Spleen (tissue), 11 donors: ENCODE results near the gene UBR1. TPM values are rescaled to one million over a fixed set of nuclear protein-coding genes. Genes with fewer than 3 reads are reported as not detected.

ENCODE experiments used
- DNase-seq: peaks from one replicate; pipeline ENCODE4 v3.0.0-alpha.2; 2020
- H3K27ac ChIP-seq, 8 donors: fragments of 200-600 bp; sonication (generic) in 7 of 8; 1 replicate in 4 of 8; 2 replicates in 4 of 8; pipeline versions ENCODE4 v1.5.0 to v1.8.0; 2016 to 2021; ENCODE audit warnings: inconsistent platforms in 4 of 8, mild to moderate bottlenecking in 4 of 8, moderate library complexity in 1 of 8
- H3K27me3 ChIP-seq, 7 donors: fragments of 200-600 bp; sonication (generic) in 6 of 7; replicated peaks in 1 of 7; 1 replicate in 4 of 7; 2 replicates in 3 of 7; pipeline versions ENCODE4 v1.5.0 to v1.8.0; 2016 to 2021; ENCODE audit warnings: inconsistent platforms in 3 of 7, mild to moderate bottlenecking in 1 of 7
- H3K36me3 ChIP-seq, 6 donors: fragments of 200-600 bp; sonication (generic) in 5 of 6; 1 replicate in 4 of 6; 2 replicates in 2 of 6; pipeline versions ENCODE4 v1.5.0 to v1.8.0; 2016 to 2021; ENCODE audit warnings: inconsistent platforms in 2 of 6
- H3K4me1 ChIP-seq, 6 donors: fragments of 200-600 bp; sonication (generic) in 5 of 6; 1 replicate in 3 of 6; 2 replicates in 3 of 6; pipeline versions ENCODE4 v1.5.0 to v1.8.0; 2016 to 2021; ENCODE audit warnings: inconsistent platforms in 3 of 6
- H3K4me3 ChIP-seq, 8 donors: fragments of 200-600 bp; sonication (generic) in 7 of 8; 1 replicate in 4 of 8; 2 replicates in 4 of 8; pipeline versions ENCODE4 v1.5.0 to v1.8.0; 2016 to 2021; ENCODE audit warnings: inconsistent platforms in 4 of 8, mild to moderate bottlenecking in 4 of 8, moderate library complexity in 2 of 8
- H3K9me3 ChIP-seq, 8 donors: fragments of 200-600 bp; sonication (generic) in 7 of 8; 1 replicate in 4 of 8; 2 replicates in 4 of 8; pipeline versions ENCODE4 v1.5.0 to v1.8.0; 2016 to 2021; ENCODE audit warnings: inconsistent platforms in 4 of 8
- CTCF ChIP-seq, 11 experiments: fragments of 200-600 bp in 7 of 11; fragments of 450-650 bp in 4 of 11; sonication (generic) in 4 of 11; IDR thresholded peaks in 8 of 11; conservative IDR thresholded peaks in 3 of 11; 1 replicate in 7 of 11; 2 replicates in 4 of 11; pipeline versions ENCODE4 v1.4.0 to v1.8.0; 2016 to 2021; ENCODE audit warnings: antibody characterized with exemption in 11 of 11, inconsistent platforms in 4 of 11, mild to moderate bottlenecking in 1 of 11
- POLR2A ChIP-seq, 3 donors: fragments of 450-650 bp; IDR thresholded peaks; one replicate each; pipeline ENCODE4 v1.5.1; 2017; ENCODE audit warnings: antibody characterized with exemption in 3 of 3, mild to moderate bottlenecking in 1 of 3
- POLR2AphosphoS5 ChIP-seq, 3 donors: sonication (generic); formaldehyde crosslinking; IDR thresholded peaks; one replicate each; pipeline ENCODE4 v1.5.1; 2017; ENCODE audit warnings: antibody characterized with exemption in 3 of 3
- WGBS, 5 donors: extraction: QIAGEN DNeasy Blood & Tissue Kit in 3 of 5; methylation state at CpG; one replicate each; pipeline versions ENCODE4 v1.1.5 to v1.1.7; 2013 to 2018; 5-methylcytosine and 5-hydroxymethylcytosine counted together
- intact Hi-C: fragments of 100-400 bp; cut with DNase I; formaldehyde crosslinking; loops from one replicate; pipeline ENCODE4 v1.15.0; 2023; ENCODE audit warnings: low total_unique reads
- polyA plus RNA-seq, 3 donors: library from polyadenylated mRNA; stranded (reverse); fragments of 200-250 nt; gene quantifications; one replicate each; pipeline ENCODE4 v1.2.1, GENCODE V29; 2013
- total RNA-seq, 7 donors: library from RNA; depleted of rRNA in 3 of 7; stranded (reverse); fragments of >200 nt in 3 of 7; fragmentation: NEBNext Ultra II Directional in 4 of 7; extraction: Animal tissue kit (Norgen Biotek cat#: 25700) in 4 of 7; gene quantifications; one replicate each; pipeline versions ENCODE4 v1.1.0 to v1.2.1, GENCODE V29; 2016 to 2021
- donor health status: healthy with polysubstance abuse.
- donor health status: DM: no; HTN: no; CAD: no; lungs with moderate emphysema.
- donor health status: DM: no; HTN: no; CAD: no.
- donor health status: Bipolar disorder and iron deficiency.
- donor health status: healthy.
- donor health status: DM: no; HTN: no; CAD: no.
- donor health status: DM: yes; HTN: yes; CAD: no.

Gene UBR1
- total and polyA plus RNA-seq, 10 donors = 4.3 to 69.2 (median 38.8) TPM

- no peak overlapping the region for H3K4me3 ChIP-seq
- no peaks in the 10 kb centered on the region for H3K27me3 ChIP-seq
- intact Hi-C loops = no loop called here
- H3K4me1 ChIP-seq = no peaks in the 10 kb centered on the region
- no peak for DNase-seq
- H3K36me3 ChIP-seq = peaks cover 17 to 100% (median 84%) of the 10 kb centered on the region in 6 donors
- TF ChIP-seq POLR2AphosphoS5 (IDR thresholded peaks at IDR 0.05) = no peak
- no peak for TF ChIP-seq CTCF (IDR thresholded peaks at IDR 0.05 in 8 of 11, conservative IDR thresholded peaks at IDR 0.05 in 3 of 11)
- TF ChIP-seq POLR2A (IDR thresholded peaks at IDR 0.05) = no peak
- H3K9me3 ChIP-seq = peaks cover 0 to 11% (median 0%) of the 10 kb centered on the region in 8 donors
- H3K27ac ChIP-seq = no peak overlapping the region
- WGBS, 5 donors = 95 to 98% (median 97%) methylated on average over 4 of the region's 4 CpGs
These were observed 132.7 kb downstream of the UBR1 start for GRCh38 chr15:42973114-42973513.

GRCh38 chr15:42971830-42972229 is 134.0 kb downstream of the UBR1 start:
- peaks cover 0 to 11% (median 0%) of the 10 kb centered on the region in 8 donors for H3K9me3 ChIP-seq
- no peak overlapping the region for H3K27ac ChIP-seq
- H3K4me3 ChIP-seq = no peak overlapping the region
- DNase-seq = no peak
- H3K36me3 ChIP-seq = peaks cover 11 to 100% (median 78%) of the 10 kb centered on the region in 6 donors
- TF ChIP-seq POLR2A (IDR thresholded peaks at IDR 0.05) (no peak), CTCF (IDR thresholded peaks at IDR 0.05 in 8 of 11, conservative IDR thresholded peaks at IDR 0.05 in 3 of 11) (no peak), POLR2AphosphoS5 (IDR thresholded peaks at IDR 0.05) (no peak)
- intact Hi-C loops = no loop called here
- 97 to 100% (median 98%) methylated on average over 1 of the region's 1 CpG for WGBS, 5 donors
- H3K4me1 ChIP-seq = no peaks in the 10 kb centered on the region
- no peaks in the 10 kb centered on the region for H3K27me3 ChIP-seq

- Histone ChIP-seq H3K4me3 (no peak overlapping the region), H3K27me3 (no peaks in the 10 kb centered on the region), H3K9me3 (no peaks in the 10 kb centered on the region), H3K4me1 (no peaks in the 10 kb centered on the region), H3K36me3 (peaks cover 8 to 100% (median 88%) of the 10 kb centered on the region in 6 donors), H3K27ac (no peak overlapping the region)
- DNase-seq = no peak
- TF ChIP-seq POLR2A (IDR thresholded peaks at IDR 0.05) = no peak
- no peak for TF ChIP-seq POLR2AphosphoS5 (IDR thresholded peaks at IDR 0.05)
- TF ChIP-seq CTCF (IDR thresholded peaks at IDR 0.05 in 8 of 11, conservative IDR thresholded peaks at IDR 0.05 in 3 of 11) = no peak
- intact Hi-C loops = no loop called here
- WGBS, 5 donors = 94 to 97% (median 96%) methylated on average over 5 of the region's 5 CpGs
These were observed 141.4 kb downstream of the UBR1 start for GRCh38 chr15:42964476-42964875.

- no peaks in the 10 kb centered on the region for H3K27me3 ChIP-seq
- intact Hi-C loops = no loop called here
- H3K27ac ChIP-seq = no peak overlapping the region
- no peak for TF ChIP-seq POLR2AphosphoS5 (IDR thresholded peaks at IDR 0.05)
- no peak for TF ChIP-seq POLR2A (IDR thresholded peaks at IDR 0.05)
- no peak for TF ChIP-seq CTCF (IDR thresholded peaks at IDR 0.05 in 8 of 11, conservative IDR thresholded peaks at IDR 0.05 in 3 of 11)
- no peak for DNase-seq
- H3K36me3 ChIP-seq = peaks cover 13 to 100% (median 81%) of the 10 kb centered on the region in 6 donors
- H3K4me3 ChIP-seq = no peak overlapping the region
- no peaks in the 10 kb centered on the region for H3K9me3 ChIP-seq
- H3K4me1 ChIP-seq = no peaks in the 10 kb centered on the region
These were observed 150.3 kb downstream of the UBR1 start for GRCh38 chr15:42955518-42955917.
